Ovary (tissue), 9 donors: Measurements from ENCODE around the gene TBXAS1. TPM values are rescaled to one million over a fixed set of nuclear protein-coding genes. Genes with fewer than 3 reads are reported as not detected.

Experiments used
- DNase-seq, 5 donors: peaks; one replicate each; pipeline ENCODE4 v3.0.0-alpha.2; 2019 to 2020
- H3K27ac ChIP-seq, 2 donors: fragments of 200-600 bp; one replicate each; pipeline versions ENCODE4 v1.5.1 to v1.8.0; 2019 to 2022
- H3K27me3 ChIP-seq: fragments of 200-600 bp; one replicate; pipeline ENCODE4 v1.8.0; 2022
- H3K36me3 ChIP-seq: fragments of 200-600 bp; sonication (generic); one replicate; pipeline ENCODE4 v1.5.1; 2019
- H3K4me1 ChIP-seq: one replicate; pipeline ENCODE4 v1.8.1; 2013; ENCODE audit warnings: mild to moderate bottlenecking, moderate library complexity; ENCODE audit not compliant: insufficient read depth
- H3K4me3 ChIP-seq: fragments of 200-600 bp; sonication (generic); one replicate; pipeline ENCODE4 v1.5.1; 2017
- H3K9me3 ChIP-seq, 2 donors: fragments of 200-600 bp in 1 of 2; sonication (generic) in 1 of 2; one replicate each; pipeline versions ENCODE4 v1.5.1 to v1.8.1; 2013 to 2019; ENCODE audit warnings: mild to moderate bottlenecking in 1 of 2, moderate library complexity in 1 of 2
- EP300 ChIP-seq: sonication (generic); formaldehyde crosslinking; IDR thresholded peaks from one replicate; pipeline ENCODE4 v1.6.1; 2017; ENCODE audit warnings: antibody characterized with exemption
- POLR2A ChIP-seq: fragments of 450-650 bp; IDR thresholded peaks from one replicate; pipeline ENCODE4 v1.6.1; 2017; ENCODE audit warnings: antibody characterized with exemption, mild to moderate bottlenecking, moderate library complexity
- WGBS, 3 donors: extraction: QIAGEN DNeasy Blood & Tissue Kit in 1 of 3; methylation state at CpG; one replicate each; pipeline versions ENCODE4 v1.1.5 to v1.1.7; 2013 to 2017; 5-methylcytosine and 5-hydroxymethylcytosine counted together
- intact Hi-C, 4 donors: fragments of 100-400 bp; cut with DNase I; formaldehyde crosslinking; loops; one replicate each; pipeline versions ENCODE4 v1.11.0 to v1.15.1; 2022 to 2023
- polyA plus RNA-seq, 2 donors: library from polyadenylated mRNA; stranded (reverse); fragments of 200-250 nt in 1 of 2; fragments of 350-450 nt in 1 of 2; fragmentation: Illumina TruSeq in 1 of 2; extraction: RNeasy Lipid Tissue Mini Kit (QIAGEN cat#74804) in 1 of 2; gene quantifications; one replicate each; pipeline ENCODE4 v1.2.3, GENCODE V29; 2013 to 2014
- total RNA-seq, 7 donors: library from RNA; depleted of rRNA in 2 of 7; stranded (reverse); fragments of >200 nt in 2 of 7; fragmentation: NEBNext Ultra II Directional in 3 of 7; extraction: Animal tissue kit (Norgen Biotek cat#: 25700) in 3 of 7; gene quantifications; one replicate each; pipeline versions ENCODE4 v1.1.0 to v1.2.4, GENCODE V29; 2016 to 2023
- TF ChIP-seq, protein P1 (sequence below), 3 donors: fragments of 450-650 bp in 2 of 3; fragments of 200-600 bp in 1 of 3; IDR thresholded peaks; one replicate each; pipeline versions ENCODE4 v1.5.1 to v1.8.0; 2016 to 2022; ENCODE audit warnings: antibody characterized with exemption in 3 of 3, mild to moderate bottlenecking in 1 of 3
- donor health status: DM: no; HTN: no; CAD: no; lungs with moderate emphysema.
- donor health status: DM: no; HTN: no; CAD: no.
- donor health status: Bipolar disorder and iron deficiency.
- donor health status: DM: yes; HTN: yes; CAD: no.
- donor health status: DM: no; HTN: no; CAD: no.
- donor health status: DM: yes; HTN: yes; CAD: no.

TBXAS1 gene
- total and polyA plus RNA-seq, 9 donors: 3.1 to 16.8 (median 9.0) TPM

DNA sequence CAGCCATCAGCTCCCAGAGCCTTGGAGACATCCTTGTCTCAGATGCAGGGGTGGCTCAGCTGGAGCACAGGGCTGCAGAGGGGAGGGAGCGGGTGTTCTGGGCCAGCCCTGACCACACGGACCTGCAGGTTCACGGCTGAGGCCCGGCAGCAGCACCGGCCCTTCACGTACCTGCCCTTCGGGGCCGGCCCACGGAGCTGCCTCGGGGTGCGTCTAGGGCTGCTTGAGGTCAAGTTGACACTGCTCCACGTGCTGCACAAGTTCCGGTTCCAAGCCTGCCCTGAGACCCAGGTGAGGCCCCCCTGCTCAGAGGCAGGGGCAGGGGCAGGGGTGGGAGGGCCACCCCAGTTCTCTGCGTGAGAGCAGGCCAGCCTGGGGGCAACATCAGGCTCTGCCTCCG lies 188.5 kb downstream of the TBXAS1 start:
- H3K9me3 ChIP-seq: no peaks in the 10 kb centered on the region
- H3K27ac ChIP-seq: no peak overlapping the region
- WGBS, 3 donors: 64 to 73% (median 65%) methylated on average over 15 of the region's 15 CpGs
- intact Hi-C loops: no loop called here
- no peak overlapping the region for H3K4me3 ChIP-seq
- no peaks in the 10 kb centered on the region for H3K36me3 ChIP-seq
- DNase-seq: no peak
- no peaks in the 10 kb centered on the region for H3K27me3 ChIP-seq
- no peak for TF ChIP-seq EP300
- TF ChIP-seq, protein P1, sequence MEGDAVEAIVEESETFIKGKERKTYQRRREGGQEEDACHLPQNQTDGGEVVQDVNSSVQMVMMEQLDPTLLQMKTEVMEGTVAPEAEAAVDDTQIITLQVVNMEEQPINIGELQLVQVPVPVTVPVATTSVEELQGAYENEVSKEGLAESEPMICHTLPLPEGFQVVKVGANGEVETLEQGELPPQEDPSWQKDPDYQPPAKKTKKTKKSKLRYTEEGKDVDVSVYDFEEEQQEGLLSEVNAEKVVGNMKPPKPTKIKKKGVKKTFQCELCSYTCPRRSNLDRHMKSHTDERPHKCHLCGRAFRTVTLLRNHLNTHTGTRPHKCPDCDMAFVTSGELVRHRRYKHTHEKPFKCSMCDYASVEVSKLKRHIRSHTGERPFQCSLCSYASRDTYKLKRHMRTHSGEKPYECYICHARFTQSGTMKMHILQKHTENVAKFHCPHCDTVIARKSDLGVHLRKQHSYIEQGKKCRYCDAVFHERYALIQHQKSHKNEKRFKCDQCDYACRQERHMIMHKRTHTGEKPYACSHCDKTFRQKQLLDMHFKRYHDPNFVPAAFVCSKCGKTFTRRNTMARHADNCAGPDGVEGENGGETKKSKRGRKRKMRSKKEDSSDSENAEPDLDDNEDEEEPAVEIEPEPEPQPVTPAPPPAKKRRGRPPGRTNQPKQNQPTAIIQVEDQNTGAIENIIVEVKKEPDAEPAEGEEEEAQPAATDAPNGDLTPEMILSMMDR (IDR thresholded peaks at IDR 0.05): no peak
- TF ChIP-seq POLR2A: no peak
- H3K4me1 ChIP-seq: peaks cover 1% of the 10 kb centered on the region

DNA sequence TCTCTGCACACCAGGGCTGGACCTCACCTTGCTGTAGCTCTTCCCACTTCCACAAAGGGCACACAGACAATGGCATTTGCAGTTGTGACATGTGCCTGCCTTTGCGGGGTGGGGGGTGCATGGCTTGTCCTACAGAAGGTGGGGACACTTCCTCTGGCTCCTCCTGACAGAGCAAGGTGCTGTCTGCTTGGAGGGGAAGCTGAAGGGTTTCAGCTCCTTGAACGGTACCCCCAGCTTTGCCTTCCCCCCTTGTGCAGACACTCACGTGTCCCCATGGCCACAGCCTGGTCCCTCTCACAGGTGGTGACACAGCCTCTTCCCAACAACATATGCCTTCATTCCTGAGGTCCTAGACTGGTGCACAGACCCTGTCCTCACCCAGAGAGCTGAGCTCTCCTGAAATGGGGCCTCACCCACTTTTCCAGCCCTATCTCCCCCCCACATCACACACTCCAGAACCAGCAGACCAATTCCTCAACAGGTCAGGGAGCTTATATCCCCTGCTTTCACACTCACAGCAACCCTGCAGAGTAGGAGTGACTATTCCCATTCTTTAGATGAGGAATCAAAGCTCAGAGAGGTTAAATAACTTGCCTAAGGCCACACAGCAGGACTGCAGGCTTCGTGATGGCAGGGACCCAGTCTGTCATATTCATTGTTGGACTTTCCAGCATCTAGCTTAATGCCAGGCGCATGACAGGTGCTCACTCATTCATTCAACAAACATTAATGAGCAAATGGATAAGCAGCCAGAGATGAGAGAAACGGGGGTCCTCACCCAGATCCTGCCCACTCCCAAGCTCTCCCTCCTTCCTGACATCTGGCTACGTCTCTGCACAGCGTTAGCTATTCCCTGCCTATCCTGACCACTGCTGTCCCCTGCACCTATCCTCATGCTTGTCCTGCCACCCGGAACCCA lies 189.3 kb downstream of the TBXAS1 start:
- no peak for DNase-seq
- TF ChIP-seq EP300 (no peak), POLR2A (no peak)
- TF ChIP-seq, protein P1 (IDR thresholded peaks at IDR 0.05): no peak
- H3K4me1 ChIP-seq: peaks cover 1% of the 10 kb centered on the region
- H3K27me3 ChIP-seq: no peaks in the 10 kb centered on the region
- H3K4me3 ChIP-seq: no peak overlapping the region
- H3K27ac ChIP-seq: no peak overlapping the region
- H3K36me3 ChIP-seq: no peaks in the 10 kb centered on the region
- 70 to 74% (median 72%) methylated on average over 9 of the region's 9 CpGs for WGBS, 3 donors
- no peaks in the 10 kb centered on the region for H3K9me3 ChIP-seq
- intact Hi-C loops: loop anchor here in 1 of 4 donors (1.0 kb wide), 1 partner anchor 23 kb away; no protein-coding TSS in a partner anchor

DNA sequence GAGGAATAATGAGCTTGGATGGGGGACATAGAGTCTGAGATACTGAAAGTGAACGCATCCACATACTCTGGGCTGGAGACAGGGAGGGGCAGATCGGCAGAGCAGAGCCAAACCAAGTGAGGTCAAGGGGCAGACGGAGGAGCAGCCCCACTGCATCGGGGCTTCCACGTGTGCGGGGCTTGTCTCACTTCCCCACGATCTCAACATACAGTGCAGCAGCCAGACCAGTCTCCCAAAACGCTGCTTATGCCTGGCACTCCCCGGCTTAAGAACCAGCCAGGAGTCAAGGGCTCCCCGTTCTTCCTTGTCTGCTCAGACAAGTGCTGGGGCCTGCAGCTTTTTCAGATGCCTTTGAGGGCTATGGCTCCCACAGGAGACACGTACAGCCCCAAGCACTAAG lies 190.1 kb downstream of the TBXAS1 start:
- Histone ChIP-seq H3K4me1 (peaks cover 1% of the 10 kb centered on the region), H3K4me3 (no peak overlapping the region), H3K36me3 (no peaks in the 10 kb centered on the region), H3K27ac (no peak overlapping the region), H3K9me3 (no peaks in the 10 kb centered on the region), H3K27me3 (no peaks in the 10 kb centered on the region)
- intact Hi-C loops: loop anchor here in 1 of 4 donors (1.0 kb wide), 1 partner anchor 22 kb away; no protein-coding TSS in a partner anchor
- no peak for DNase-seq
- WGBS, 3 donors: 15 to 17% (median 16%) methylated on average over 11 of the region's 11 CpGs
- no peak for TF ChIP-seq EP300
- no peak for TF ChIP-seq POLR2A
- TF ChIP-seq, protein P1 (IDR thresholded peaks at IDR 0.05): no peak

DNA sequence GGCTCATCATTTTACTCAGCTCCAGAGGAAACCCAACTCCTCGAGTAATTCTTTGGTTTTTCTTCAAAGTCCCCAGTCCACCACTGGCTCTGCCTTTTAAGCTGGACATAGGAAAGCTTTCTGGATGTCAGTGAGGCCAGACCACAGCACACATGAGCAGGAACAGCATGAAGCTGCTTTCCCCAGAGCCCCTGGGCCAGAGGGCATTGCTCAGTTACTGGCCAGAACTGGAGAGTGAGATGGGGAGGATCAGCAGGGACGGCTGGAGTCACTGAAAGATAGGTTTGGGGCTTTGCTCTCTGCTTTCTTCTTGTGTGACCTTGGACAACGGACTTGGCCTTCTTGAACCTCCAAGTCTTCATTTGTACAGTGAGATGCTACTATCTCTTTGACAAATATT lies 190.5 kb downstream of the TBXAS1 start:
- H3K4me3 ChIP-seq: no peak overlapping the region
- no peak overlapping the region for H3K27ac ChIP-seq
- H3K27me3 ChIP-seq: no peaks in the 10 kb centered on the region
- no peak for TF ChIP-seq POLR2A
- no peak for TF ChIP-seq EP300
- TF ChIP-seq, protein P1 (IDR thresholded peaks at IDR 0.05): no peak
- intact Hi-C loops: loop anchor here in 1 of 4 donors (1.0 kb wide), 1 partner anchor 22 kb away; no protein-coding TSS in a partner anchor
- no peaks in the 10 kb centered on the region for H3K9me3 ChIP-seq
- no peaks in the 10 kb centered on the region for H3K36me3 ChIP-seq
- no peak for DNase-seq
- H3K4me1 ChIP-seq: peaks cover 1% of the 10 kb centered on the region
- WGBS, 3 donors: 49 to 72% (median 67%) methylated on average over 3 of the region's 3 CpGs
